ENCODE measurements around the gene ZDHHC7.
A peak's percentile ranks its signal among the peaks of the same experiment; 100 is the strongest.
"Not testable (repeated sequence)": the region's sequence is repeated elsewhere in the genome, so short reads cannot be mapped to it uniquely, and the experiment has no call there.

Gene ZDHHC7

DNA sequence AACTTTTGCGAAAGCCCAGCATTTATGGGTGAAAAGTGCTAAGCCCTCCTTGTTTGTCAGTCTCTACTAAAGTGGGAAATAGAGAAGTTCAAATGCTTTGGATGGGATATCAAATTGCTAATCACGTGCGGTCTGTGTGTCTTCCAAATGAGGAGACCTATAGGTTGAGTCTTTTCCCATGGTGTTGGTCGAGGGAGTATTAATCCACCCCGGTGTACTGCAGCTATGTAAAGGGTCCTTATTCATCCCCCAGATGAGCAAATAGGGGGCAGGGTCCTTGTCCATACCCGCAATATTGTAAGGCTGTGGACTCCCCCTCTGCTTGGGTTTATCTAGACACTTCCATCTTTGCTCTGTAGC lies 30.8 kb upstream of the ZDHHC7 start:
- no peak for DNase-seq

DNA sequence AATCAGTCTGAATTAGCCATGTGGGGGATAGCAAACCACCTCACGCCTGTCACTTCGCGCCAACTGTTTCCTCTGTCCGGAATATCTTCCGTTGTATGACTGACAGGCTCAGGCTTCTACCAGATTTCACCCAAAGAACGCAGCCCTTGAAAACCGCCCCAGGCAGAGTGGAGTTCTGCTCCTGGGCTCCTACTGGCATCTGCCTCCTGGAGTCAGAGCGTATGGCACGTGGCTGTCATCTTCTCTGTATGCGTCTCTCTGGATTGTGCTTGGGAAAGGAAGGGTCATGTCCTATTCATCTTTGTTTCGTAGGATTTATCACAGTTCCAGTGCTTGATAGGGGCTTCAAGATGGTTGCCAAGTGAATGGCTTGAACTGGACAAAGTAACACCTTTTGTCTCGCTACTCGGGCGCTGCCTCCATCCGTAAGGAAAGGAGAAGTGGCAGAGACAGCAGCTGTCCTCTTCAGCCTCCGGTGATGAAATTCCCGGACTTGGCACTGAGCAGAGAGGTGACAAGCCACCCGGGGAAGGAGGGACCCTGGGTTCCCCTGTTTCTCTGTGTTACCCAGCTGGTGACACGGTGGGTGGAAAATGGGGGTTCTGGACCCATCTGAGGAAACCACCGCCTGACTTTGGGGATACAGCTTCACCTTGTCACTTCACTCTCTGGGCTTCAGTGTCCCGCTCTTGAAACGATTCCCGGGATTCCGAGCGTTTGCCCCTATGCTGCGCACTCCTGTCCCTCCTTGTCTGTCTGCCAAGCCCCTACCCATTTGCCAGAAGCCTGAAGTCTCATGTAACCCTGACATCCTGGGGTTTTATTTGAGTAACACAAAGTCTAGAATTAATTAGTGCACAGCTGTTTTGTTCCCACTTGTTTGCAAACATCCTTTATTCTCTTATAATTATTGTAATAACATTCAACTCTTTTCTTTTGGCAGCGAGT lies 30.2 kb upstream of the ZDHHC7 start:
- DNase-seq, result no peak

DNA sequence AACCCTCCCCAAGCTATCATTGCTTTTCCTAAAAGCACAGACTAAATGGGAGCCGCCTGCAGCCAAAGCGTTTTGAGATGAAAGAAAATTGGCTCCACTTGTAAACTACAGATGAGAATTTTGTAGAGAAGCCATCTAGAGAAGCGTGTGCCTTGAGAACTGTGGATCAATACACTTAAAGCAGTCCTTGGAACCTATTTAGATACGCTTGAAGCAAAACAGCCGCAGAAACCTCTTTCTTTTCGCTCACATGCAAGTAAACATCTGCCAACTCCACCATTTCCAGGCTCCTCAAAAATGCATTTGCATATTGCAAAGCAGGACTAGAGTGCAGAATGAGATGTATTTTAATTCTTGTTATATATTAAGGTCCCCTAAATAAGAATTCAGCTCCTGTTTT lies 29.4 kb upstream of the ZDHHC7 start:
- no peak for DNase-seq

DNA sequence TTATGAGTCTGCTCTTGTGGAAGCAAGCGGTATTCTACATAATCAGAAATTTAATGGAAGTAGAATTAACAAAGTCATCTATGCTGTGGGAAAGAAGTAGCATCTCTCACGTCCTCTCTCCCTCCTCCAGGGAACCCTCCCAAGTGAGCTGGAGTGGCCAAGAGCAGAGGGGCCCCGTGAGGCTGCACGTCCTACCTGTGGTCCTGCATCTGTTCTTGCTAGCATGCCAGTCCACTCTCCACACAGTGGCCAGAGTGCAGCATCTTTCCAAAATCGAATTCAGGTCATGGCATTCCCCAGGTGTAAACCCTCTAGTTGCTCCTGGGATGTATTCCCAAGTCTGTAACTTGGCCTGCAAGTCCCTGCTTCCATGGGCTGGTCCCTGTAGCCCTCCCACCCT lies 26.4 kb upstream of the ZDHHC7 start:
- no peak for DNase-seq

DNA sequence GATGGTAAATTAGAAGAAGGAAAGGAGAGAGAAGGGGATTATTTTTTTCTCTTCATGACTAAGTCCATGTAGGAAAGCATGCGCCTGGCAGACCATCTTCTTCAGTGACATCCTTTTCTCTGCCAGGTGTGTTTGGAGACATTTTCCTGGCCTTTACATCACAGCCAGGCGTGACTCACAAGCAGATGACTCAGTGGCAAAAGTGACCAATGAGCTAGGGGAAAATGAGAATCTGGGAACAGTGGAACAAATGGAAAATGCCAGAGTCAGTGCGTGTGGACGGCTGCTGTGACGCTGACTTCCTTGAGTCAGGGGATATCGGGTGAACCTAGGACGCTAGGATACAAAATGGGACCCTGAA lies 25.7 kb upstream of the ZDHHC7 start:
- no peak for DNase-seq

DNA sequence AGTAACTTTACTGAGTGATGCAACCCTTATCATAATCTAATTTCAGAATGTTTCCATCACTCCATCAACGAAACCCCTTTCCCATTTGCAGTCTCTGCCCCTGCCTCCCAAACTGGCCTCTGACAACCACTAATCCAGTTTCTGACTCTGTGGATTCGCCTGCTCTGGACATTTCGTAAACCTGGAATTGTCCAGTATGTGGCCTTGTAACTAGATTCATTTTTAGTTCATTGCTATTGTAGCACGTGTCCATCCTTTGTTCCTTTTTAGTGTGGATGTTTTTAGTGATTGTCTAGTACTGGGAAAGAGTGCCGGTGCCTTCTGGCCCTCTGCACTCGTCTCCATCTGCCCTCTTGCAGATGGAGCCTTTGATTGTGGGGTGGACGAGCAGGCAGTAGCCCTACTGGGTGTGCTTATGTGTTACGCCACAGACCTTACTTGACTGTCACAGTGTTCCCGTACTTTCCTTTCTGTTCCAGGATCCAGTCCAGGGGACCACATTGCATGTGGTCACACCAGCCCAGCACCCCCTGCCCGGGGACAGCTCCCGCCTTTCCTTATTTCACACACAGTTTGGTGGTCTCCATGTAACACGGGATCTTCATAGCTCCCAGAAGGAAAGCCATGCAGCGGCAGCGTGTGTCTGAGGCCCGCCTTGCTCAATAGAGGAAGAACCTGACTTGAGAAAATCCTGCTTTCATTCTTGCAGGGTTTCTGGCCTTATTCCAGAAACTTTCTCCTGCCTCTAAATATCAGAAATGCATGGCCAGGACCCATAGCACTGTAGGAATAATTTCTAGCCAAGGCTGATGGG lies 25.1 kb upstream of the ZDHHC7 start:
- DNase-seq, result no peak

DNA sequence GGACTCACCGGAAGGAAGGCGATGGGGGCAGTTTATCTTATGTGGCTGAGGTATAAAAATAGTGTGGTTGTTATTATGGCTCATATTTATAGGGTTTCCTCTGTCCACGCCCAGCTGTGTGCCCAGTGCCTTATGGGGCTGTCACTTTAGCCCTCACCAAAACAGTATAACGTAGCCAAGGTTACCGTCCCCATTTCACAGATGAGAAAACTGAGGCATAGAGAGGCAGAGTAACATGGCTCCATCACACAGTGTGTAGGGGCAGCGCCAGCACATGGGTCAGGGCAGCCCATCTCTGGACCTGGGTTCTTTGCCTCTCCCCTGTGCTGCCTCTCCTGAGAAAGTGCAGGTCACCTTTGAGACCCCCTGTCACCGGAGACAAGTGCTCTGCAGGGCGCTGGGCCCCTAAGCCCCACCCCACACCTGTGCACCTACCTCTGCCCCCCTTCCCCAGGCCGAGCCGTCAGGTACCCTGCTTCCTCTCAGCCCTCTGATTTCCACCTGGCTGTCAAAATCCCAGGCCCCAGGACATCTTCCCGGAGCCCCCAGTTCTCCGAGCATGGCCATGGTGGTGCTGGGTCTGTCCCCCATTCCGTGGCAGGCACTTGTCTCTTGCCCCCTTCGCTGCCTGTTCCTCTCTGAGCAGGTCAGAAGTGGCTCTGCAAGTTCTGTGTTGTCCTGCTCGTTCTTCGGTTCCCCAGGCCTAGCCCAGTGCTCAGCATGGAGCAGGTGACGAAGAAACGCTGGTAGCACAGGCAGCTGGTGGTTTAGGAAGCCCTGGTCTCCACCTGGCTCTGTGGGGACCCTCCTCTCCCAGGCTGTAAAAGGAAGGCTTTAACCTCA lies 23.5 kb upstream of the ZDHHC7 start:
- DNase-seq, result no peak

DNA sequence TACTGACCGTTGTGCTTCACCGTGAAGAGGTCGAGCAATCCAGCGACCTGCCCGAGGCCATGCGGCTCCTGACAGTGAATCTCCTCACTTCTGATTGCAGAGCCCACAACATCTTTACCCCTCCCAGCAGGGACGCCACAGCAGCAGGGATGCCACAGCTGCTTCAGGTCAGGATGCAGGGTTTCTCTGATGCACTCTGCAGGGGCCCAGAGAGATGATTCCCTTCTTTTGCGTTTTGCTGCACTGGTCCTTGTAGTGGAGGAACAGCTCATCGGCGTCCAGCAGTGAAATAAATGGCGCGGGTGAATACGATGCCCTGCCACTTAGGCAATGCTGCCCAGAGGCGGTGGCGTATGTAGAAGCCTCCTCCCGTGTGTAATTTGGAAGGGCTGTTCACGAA lies 21.8 kb upstream of the ZDHHC7 start:
- DNase-seq, result no peak

DNA sequence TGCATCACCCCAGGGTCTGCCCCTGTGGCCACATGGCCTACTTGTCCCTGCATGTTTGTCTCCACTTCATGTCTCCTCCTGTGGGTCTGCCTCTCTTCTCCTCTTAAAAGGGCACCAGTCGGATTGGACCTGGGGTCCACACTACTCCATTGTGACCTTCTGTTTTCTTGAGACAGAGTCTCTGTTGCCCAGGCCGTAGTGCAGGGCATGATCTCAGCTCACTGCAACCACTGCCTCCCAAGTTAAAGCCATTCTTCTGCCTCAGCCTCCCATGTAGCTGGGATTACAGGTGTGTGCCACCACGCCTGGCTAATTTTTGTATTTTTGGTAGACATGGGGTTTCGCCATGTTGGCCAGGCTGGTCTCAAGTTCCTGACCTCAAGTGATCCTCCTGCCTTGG lies 20.9 kb upstream of the ZDHHC7 start:
- DNase-seq, result not testable (repeated sequence)

DNA sequence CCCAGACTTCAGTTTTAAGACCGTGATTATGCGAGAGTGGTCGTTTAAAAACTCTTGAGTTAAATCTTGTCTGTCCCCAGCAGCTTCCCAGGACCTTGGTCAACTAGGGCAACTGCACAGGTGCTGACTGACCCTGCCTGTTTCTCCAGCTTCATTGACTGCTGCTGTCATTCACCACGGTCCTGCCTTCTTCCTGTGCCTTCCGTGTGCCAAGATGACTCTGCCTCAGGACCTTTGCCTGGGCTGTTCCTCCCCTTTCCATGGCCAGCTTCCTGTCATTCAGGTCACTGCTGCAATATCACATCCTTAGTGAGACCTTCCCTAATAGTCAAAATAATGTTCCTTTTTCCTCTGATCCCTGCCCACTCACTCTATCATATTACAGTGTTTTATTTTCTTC lies 20.1 kb upstream of the ZDHHC7 start:
- no peak for DNase-seq

DNA sequence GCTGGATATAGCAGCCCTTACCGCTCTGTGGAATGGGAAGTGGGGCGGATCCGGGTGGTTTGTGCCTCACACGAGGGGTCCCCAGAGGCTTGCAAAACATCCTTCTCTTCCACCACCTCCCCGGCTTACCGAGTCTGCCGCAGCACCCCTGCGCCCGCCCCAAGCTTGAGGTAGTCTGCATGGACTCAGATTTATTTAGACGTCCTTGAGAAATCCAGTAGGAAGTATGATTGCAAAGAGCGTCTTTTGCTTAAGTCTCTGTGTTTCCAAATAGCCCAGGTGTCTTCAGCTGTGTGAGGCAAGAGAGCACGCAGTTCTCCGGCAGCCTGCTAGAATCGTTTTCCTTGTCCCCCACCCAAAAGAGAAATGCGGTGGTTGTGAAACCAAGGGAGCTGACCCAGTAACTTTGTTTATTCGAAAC lies 18.7 kb upstream of the ZDHHC7 start:
- no peak for DNase-seq

DNA sequence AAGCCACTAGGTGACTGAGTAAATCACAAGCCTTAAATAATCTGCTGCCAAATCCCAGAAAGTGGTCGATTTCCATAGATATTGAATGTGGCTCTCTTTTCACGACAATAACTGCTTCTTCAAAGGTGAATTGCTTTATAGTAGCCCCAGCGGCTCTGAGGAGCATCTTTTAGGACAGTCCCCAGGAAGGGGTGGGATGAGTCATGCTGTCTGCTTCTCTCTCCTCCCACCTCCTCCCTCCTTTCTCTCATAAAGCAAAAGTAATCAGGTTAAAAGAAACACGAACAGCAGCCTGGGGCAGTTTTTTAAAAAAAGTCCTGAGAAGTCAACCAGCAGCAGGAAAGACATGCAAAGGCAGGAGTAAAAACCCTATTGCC lies 18.1 kb upstream of the ZDHHC7 start:
- DNase-seq, result no peak

DNA sequence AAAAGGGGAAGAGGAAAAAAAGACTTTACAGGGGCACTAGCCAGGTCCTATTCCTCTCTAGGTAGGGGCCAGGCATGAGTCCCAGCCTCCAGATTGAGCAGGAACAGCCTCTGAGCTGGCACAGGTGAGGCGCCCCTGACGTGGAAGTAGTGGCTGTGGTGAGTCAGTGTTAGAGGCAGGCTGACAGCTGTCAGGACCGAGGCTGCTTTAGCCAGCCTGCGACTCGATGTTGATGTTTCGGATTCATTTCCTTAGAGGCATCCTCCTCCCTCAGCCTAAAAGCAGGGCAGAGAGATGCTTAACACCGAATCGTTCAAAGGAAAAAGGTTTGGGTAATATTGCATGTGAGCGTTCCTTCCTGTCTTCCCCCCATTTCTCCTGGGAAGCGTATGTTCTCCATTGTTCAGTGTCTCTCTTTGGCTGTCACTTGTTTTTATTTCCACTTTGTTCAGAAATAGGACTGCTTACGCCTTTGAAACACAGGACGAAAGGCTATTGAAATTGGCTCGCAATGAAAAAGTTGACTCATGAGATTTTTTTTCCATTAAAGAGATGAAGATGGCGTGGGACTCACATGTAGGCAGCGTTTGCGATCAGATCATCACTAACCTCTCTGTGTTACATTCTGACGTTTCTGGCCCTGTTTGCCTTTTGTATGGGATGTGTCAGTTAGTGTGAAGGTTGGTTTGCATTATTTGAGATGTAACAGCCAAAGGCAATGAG lies 17.5 kb upstream of the ZDHHC7 start:
- DNase-seq, result no peak

DNA sequence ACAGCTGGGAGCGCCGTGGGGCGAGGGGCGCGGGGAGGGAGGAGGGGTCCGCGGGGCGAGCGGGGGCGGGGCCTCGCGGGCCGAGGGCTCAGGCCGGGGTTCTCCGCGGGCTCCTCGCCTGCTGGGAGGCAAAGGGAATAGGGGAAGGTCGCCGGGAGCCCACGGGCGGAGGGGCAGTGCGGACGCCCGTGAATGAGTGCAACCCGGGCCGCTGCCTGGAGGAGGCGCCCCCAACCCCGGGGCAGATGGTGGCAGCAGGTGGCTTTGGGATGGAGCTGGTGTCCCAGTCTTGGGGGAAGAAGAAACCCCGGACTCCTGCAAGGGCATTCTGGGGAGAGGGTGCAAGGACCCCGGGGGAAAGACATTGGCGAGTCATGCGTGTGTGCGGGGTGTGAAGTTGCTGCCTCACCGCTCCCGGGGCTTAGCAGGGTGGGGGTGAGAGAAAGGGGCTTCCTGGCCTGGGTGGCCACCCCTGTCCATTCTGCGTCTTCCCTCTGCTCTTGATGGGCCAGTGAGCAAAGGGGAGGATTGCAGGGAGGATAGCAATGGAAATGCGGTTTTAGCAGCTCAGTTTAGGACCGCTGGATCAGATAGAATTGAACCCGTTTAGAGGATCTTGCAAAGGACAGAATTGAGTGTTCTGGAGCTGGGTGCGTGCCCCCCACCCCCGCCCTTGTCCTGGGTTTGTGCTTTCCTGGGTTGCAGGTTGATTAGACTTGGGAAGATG lies 16.8 kb upstream of the ZDHHC7 start:
- no peak for DNase-seq

DNA sequence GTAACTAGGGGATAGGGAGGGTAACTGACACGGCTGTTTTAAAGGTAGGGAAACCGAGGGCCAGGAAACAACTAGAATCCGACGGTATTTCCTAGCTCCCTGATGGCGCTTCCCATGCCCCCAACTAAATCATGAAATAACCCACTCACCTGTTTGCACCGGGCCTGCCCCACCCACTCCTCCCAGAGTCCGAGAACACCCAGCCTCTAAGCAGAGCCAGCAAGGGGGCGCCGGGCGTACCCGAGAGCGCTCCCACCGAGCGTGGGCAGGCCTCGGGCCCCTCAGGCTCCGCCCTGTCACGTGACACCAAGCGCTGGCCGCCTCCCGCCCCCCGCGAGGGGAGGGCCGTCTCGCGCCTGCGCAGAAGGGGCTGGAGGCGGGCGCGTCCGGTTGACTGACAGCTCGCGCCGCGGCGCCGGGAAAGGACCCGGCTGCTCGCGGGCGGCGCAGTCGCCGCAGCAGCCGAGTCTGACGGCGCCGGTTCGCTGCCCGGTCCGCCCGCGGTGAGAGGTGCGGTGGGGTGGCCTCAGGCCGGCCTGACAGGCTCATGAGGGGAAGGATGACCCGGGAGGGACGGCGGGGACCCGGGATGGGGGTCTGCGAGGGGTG lies 16.1 kb upstream of the ZDHHC7 start, which contains the start of gene KIAA0513:
Gene KIAA0513, plus strand, starts transcription at position 447 of the 609 bp plus-strand sequence. CDS start 39,277 bp downstream, outside the sequence.
- peak; percentile 98 for DNase-seq

DNA sequence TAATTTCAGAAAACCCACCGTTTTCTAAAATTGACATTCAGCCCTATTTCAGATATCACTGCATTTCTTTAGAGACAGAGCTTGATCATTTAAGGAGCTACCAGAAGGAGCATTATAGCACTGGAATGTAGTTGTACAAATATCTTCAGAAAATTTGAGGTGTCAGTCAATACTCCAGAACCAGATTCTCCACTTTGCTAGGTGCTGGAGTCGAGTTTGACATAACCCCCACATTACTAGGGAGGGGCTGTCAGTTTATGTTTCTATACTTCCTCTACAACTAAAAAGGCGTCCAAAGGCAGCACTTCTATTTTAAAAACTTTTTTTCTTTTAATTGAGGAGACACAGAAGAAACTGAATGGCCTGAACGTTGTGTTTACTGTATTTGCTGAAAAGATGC lies 15.4 kb upstream of the ZDHHC7 start:
- DNase-seq, result no peak

DNA sequence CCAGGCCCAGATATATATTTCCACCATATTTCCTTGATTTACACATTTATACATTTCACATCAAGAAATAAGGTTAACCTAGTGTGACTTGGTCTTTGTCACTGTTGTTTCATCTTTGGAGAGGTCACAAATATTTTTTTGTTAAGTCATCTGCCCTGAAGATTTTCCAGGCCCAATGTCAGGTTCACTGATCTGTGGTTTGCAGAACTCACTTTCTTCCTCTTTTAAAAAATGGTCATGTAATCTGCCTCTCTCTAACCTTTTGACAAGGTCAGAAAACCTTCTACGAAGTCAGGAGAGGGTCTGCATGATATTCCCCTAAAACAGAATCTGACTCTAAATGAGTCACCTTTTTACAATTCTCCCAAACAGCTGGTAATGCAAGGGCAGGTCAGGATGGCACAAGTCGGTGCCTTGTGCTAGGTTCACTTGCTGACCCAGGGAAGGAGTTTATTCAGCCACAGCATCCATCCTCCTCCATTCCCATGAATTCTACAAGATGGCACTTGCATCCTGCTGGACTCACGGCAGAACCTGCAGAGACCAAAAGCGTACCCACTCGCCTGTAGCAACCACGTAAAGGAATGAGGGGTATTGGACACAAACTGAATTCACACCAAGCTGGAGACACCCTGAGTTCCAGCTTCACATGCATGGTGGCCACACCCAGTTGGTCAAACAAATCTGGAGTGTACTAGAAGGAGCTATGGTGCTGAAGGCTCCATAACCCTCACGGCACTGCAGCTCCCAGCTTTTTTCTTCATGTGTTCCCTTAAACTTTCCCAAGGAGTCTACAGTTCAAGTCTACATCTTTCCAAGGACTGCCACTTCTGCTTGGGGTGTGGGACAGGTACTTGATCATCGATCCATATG lies 14.7 kb upstream of the ZDHHC7 start:
- no peak for DNase-seq

DNA sequence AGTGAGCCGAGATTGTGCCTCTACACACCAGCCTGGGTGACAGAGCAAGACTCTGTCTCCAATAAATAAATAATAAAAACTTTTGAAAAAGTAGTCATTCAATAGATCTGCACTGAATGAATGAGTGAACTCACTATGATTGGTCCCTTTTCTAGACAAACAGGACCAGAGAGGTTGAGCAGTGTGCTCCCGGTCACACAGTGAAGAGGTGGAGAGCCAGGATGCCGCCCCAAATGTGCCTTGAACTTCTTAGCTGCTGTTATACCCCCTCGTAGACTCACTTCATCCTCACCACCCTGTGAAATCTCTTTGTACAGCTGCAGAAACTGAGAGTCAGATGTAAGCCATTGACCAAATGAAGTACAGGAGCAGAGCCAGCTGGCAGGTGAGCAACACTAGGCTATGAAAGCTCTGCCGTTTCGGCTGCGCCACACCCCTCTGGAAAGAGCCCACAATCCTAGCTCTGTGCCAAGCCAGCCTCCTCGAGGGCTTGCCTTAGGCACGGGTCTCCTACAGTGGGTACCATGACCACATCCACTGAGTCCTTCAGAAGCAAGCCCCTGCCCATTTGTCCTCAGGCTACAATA lies 8.4 kb upstream of the ZDHHC7 start:
- peak; percentile 50 for DNase-seq

DNA sequence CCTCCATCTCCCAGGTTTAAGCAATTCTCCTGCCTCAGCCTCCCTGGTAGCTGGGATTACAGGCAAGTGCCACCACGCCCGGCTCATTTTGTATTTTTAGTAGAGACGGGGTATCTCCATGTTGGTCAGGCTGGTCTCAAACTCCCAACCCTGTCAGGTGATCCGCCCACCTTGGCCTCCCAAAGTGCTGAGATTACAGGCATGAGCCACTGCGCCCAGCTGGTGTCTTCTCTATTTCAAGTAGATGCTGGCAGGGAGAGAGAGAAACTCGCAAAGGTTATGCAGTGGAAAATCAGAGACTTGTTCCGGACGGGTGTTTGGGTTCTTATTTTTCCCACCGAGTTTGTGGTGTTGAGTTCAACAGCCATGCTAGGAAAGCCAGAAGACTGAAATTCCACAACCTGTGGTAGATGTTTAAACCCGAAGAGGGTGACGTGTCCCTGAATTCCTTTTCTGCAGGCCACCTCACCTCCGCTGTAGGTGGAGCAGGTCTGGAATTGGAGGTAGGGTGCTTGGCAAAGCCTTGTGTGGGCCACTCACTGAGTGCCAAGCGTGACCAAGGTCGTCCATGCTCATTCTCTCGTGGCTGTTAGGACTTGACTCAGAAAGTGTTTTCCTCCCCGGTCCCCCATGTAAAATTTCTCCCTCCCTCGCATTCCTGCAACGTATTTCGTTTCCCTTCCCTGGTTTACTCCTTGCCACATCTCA lies 7.3 kb upstream of the ZDHHC7 start:
- DNase-seq, result no peak
